HL-60 (cell line): ENCODE results near the gene PELO.

ENCODE experiments used
- CTCF ChIP-seq: IDR thresholded peaks from one replicate; pipeline ENCODE4 v1.5.1; 2011; ENCODE audit warnings: low read length, control low read depth, inconsistent platforms; ENCODE audit not compliant: insufficient read depth
- GABPA ChIP-seq: IDR thresholded peaks from 2 replicates; pipeline ENCODE4 v1.6.1; 2012; ENCODE audit warnings: low read depth
- POLR2AphosphoS5 ChIP-seq: IDR thresholded peaks from 2 replicates; pipeline ENCODE4 v1.6.1; 2012; ENCODE audit warnings: low read depth
- SPI1 ChIP-seq: IDR thresholded peaks from 2 replicates; pipeline ENCODE4 v1.6.1; 2012; ENCODE audit warnings: low read depth, mild to moderate bottlenecking, borderline replicate concordance

GRCh38 chr5:52789378-52789777 is 1.7 kb downstream of the PELO start:
- TF ChIP-seq CTCF = no peak
- TF ChIP-seq SPI1 = no peak
- no peak for TF ChIP-seq POLR2AphosphoS5
- TF ChIP-seq GABPA = no peak
